GM18858 (cell line): ENCODE data around the gene WWC2.

ENCODE experiments used
- ATAC-seq: cut with Tn5 transposase; IDR thresholded peaks from one replicate; pipeline ENCODE4 v1.9.1; 2021; ENCODE audit not compliant: unreplicated experiment

The WWC2 gene

DNA sequence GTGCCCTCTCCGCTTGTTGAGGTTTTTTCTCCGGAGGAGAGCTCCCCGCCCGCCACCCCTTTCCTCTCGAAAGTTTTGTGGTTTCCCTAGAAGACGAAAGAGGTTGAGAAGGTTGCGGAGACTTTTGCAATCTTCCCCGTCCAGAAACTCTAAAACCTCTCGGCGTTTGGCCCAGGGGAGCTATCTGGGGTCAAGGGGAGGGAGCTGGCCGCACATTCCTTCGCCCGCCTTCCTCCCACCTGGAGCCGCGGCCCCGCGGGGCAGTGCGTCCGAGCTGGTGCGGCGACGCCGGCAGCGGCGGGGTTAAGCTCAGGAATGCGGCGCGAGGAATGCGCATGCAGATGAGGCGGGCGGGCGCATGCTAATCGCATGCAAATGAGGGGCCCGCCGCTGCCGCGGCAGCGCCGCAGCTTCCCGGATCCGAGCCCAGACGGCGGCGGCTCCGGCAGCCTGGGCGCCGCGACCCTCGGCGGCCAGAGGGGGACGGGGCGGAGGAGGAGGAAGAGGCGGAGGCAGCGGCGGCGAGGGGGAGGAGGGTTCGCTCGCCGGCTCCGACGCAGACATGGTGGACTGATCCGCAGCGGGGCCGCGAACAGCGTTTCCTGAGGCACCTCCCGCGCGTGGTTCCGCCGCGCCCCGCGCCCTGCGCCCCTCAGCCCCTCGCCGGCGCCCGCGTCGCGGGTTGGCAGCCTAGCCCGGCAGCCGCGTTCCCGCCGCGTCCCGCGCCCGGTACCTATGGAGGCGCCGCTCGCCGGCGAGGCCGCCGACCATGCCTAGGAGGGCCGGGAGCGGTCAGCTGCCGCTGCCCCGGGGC is at the start of gene WWC2:
WWC2 (plus strand) TSS at position 535 of the 814 bp plus-strand sequence; CDS start at position 770, 235 bp downstream.
- no peak for ATAC-seq

DNA sequence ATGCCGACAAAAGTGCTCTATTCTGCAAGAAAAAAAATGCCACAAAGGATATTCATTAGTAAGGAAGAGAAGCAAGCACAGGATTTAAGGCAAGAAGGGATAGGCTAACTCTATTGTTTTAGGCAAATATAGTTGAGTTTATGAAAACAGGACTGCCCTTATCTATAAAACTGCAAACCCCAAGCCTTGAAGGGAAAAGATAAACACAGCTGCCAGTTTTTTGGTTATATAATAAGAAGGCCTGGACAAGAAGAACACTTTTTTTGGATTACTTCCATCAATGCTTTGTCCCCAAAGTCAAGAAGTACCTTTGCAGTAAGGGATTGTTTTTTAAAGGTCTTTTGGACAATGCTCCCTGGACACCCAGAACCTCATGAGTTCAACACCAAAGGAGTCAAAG is 45.4 kb upstream of the WWC2 start:
- no peak for ATAC-seq

DNA sequence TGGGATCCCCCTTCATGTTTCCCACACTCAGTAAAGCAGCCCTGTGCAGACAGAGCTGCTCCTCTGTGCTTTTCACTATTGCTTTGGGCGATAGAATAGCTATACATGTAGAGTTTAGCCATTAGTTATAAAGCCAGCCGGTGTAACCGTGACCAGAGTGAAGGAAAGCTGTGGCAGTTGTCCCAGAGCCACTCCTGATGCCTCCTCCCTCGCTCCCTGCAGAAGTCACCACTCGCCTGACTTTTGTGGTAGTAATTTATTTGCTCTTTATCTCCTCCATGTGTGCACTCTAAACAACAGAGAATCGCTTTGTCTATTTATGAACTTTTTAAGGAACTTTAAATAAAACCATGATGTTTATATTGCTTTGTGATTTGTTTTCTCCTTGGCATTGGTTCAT is 41.8 kb upstream of the WWC2 start:
- no peak for ATAC-seq

DNA sequence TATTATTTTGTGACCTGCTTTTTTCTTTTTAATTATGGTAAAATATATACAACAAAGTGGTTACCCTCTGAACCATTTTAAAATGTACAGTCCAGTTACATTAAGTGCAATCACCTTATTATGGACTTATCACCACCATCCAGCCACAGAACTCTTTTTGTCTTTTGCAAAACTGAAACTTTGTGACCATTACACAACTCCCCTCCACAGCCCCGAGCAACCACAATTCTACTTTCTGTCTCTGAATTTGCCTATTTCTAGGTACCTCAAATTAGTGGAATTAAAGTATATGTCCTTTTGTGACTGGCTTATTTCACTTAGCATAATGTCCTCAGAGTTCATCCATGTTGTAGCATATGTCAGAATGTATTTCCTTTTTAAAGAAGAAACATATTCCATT is 39.3 kb upstream of the WWC2 start:
- no peak for ATAC-seq

DNA sequence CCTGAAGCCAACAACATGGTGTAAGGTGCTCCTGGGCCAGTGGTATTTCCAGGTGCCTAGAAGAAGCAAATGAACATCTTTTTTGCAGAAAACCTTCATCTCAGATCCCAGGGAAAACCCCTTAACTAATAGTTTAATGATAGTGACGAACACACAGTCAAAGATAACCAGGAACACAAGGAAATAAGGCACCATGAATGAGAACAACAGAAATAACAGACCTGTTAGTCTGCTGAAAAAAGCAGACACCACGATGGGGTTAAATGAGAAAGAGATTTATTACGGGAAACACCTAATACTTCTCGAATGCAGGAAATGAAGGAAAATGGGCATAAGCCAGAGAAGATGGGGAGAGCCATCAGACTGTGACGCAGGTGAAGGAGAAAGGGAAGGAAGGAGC is 30.6 kb upstream of the WWC2 start:
- no peak for ATAC-seq

- no peak for ATAC-seq
Measured at GRCh38 chr4:183071222-183071621, 27.8 kb upstream of the WWC2 start.

DNA sequence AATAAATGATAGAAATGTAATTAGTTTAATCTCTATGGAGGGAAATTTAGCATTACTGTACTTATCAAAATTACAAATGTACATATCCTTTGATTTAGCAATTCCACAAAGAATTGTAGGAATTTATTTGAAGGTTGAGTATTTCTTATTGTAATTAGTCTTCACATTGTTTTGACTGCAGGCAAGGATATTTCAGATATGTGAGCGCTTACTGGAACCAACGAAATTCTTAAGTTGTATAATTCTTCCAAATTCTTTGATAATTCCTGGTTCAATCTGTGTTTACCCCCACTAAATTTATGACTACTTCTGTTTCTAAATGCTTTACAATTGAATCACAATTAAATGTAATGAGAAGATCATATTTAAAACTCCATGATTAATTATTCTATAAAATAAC is 26.9 kb upstream of the WWC2 start:
- ATAC-seq: no peak

DNA sequence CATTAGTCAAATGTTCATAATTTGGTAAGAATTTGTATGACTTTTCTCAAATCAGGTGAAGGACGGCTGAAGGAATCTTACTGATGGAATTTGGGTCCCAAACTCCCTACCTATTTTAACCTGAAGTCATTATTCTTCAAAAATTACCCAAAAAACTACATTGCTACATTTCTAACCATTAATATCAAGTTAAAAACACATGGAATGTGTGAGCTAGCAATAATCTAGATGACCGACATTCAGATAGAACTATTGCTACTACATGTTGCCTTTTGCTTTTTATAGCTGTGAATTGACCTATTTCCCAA is 25.3 kb upstream of the WWC2 start:
- ATAC-seq: no peak

DNA sequence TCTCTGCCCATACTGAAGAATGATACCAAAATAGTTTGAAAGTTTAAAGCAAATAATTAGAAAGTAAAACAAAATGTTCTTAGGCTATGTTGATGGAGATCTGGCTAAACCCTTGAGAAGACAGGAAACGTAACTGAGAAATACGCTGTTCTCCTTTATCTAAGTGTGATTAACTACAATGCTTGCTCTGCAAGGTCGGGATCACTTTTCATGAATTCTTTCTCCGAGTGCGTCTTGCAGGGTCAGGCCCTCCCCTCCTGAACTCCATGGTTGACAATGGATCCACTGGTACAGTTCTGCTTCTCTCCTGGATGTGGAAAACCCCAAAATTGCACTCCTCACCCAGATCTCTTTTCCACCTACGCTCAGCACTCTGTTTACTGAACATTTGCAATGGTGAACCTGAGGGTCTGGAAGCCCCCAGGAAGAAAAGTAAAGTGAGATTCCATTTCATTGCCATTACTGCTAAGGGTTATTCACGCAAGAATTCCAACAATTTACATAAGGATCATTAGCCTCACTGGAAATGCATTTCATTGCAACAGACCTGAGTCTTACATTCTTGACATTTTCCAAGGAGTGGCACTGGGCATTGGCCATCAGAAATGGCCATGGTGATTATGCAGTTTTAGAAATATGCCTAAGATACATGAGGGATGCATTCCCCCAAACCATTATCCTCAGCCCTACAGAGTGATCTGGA is 24.6 kb upstream of the WWC2 start:
- no peak for ATAC-seq

DNA sequence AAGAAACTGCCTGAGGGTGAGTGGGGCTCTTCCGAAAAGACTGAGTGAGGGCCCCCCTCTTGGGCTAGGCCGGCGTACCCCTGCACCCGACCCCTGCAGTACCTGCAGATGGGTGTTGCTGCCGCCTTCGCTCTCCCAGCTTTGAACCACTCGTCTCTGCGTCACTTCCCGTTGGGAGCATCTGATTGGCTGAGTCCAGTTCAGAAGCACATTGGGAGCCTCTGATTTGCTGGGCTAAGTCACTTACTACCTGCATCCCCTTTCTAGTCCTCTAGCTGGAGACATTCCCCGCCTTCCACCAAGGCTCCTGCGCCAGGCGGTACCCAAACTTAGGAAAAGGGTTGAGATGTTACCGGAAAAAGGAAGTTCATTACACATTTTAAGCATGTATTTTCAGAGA is 20.4 kb upstream of the WWC2 start:
- no peak for ATAC-seq

GRCh38 chr4:183080372-183081115 is 18.5 kb upstream of the WWC2 start:
- no peak for ATAC-seq

GRCh38 chr4:183081116-183081469 is 18.0 kb upstream of the WWC2 start:
- no peak for ATAC-seq

- no peak for ATAC-seq
Measured at GRCh38 chr4:183082053-183082452, 17.0 kb upstream of the WWC2 start.

- no peak for ATAC-seq
Measured at GRCh38 chr4:183094393-183095198, 4.5 kb upstream of the WWC2 start.

GRCh38 chr4:183095199-183095512 is 3.9 kb upstream of the WWC2 start:
- ATAC-seq: no peak

- ATAC-seq: no peak
Measured at GRCh38 chr4:183096276-183096965, 2.6 kb upstream of the WWC2 start.

- no peak for ATAC-seq
Measured at GRCh38 chr4:183097231-183098018, 1.6 kb upstream of the WWC2 start.

- no peak for ATAC-seq
Measured at GRCh38 chr4:183098019-183098722, 886 bp upstream of the WWC2 start.

- ATAC-seq: no peak
Measured at GRCh38 chr4:183099537-183100297, 660 bp downstream of the WWC2 start.
